Fibroblast of lung (primary cell): ENCODE measurements around the gene PANK4. TPM values are rescaled to one million over a fixed set of nuclear protein-coding genes. Genes with fewer than 3 reads are reported as not detected.

Source experiments
- DNase-seq, 2 donors: peaks; one replicate each; pipeline versions ENCODE4 v3.0.0 to v3.0.0-alpha.2; 2010; ENCODE audit warnings: low read depth in 2 of 2
- H2AFZ ChIP-seq: 2 replicates; pipeline ENCODE4 v1.5.1; 2012; ENCODE audit warnings: low read length, control low read depth, inconsistent platforms
- H3K27ac ChIP-seq: 2 replicates; pipeline ENCODE4 v1.5.1; 2011; ENCODE audit warnings: low read length, control low read depth; ENCODE audit not compliant: insufficient read depth
- H3K27me3 ChIP-seq: 2 replicates; pipeline ENCODE4 v1.5.1; 2011; ENCODE audit warnings: mild to moderate bottlenecking, low read length; ENCODE audit not compliant: control insufficient read depth, insufficient read depth
- H3K36me3 ChIP-seq: 2 replicates; pipeline ENCODE4 v1.5.1; 2011; ENCODE audit warnings: low read length; ENCODE audit not compliant: control insufficient read depth, insufficient read depth
- H3K4me1 ChIP-seq: 2 replicates; pipeline ENCODE4 v1.5.1; 2011; ENCODE audit warnings: low read length; ENCODE audit not compliant: control insufficient read depth, insufficient read depth; ENCODE audit errors: extremely low read depth
- H3K4me2 ChIP-seq: 2 replicates; pipeline ENCODE4 v1.5.1; 2011; ENCODE audit warnings: low read length, control low read depth; ENCODE audit not compliant: insufficient read depth; ENCODE audit errors: extremely low read depth
- H3K4me3 ChIP-seq, 4 experiments: fragments of 200-600 bp in 1 of 4; sonication (generic) in 1 of 4; replicated peaks in 1 of 4; 2 replicates each; pipeline ENCODE4 v1.5.1; 2011 to 2016; ENCODE audit warnings: low read length in 4 of 4, low read depth in 3 of 4, mild to moderate bottlenecking in 3 of 4, control low read depth in 2 of 4, inconsistent platforms in 1 of 4, mixed read lengths in 1 of 4; ENCODE audit not compliant: insufficient read depth in 1 of 4; ENCODE audit errors: control extremely low read depth in 1 of 4
- H3K79me2 ChIP-seq: 2 replicates; pipeline ENCODE4 v1.5.1; 2012; ENCODE audit warnings: mild to moderate bottlenecking, low read length, inconsistent platforms; ENCODE audit not compliant: control insufficient read depth, insufficient read depth
- H3K9ac ChIP-seq: 2 replicates; pipeline ENCODE4 v1.5.1; 2011; ENCODE audit warnings: mild to moderate bottlenecking, low read length, control low read depth; ENCODE audit not compliant: insufficient read depth
- H3K9me3 ChIP-seq: 2 replicates; pipeline ENCODE4 v1.5.1; 2012; ENCODE audit warnings: low read depth, low read length; ENCODE audit not compliant: control insufficient read depth, insufficient read depth
- H4K20me1 ChIP-seq: 2 replicates; pipeline ENCODE4 v1.5.1; 2011; ENCODE audit warnings: low read length; ENCODE audit not compliant: control insufficient read depth, insufficient read depth; ENCODE audit errors: extremely low read depth
- EZH2 ChIP-seq: IDR thresholded peaks from 2 replicates; pipeline ENCODE4 v1.5.1; 2012; ENCODE audit warnings: low read length, control low read depth, mild to moderate bottlenecking; ENCODE audit errors: missing control alignments
- polyA plus RNA-seq, 2 donors: library from polyadenylated mRNA; depleted of rRNA in 1 of 2; stranded (reverse) in 1 of 2; unstranded in 1 of 2; fragments of >200 nt; gene quantifications; 2 replicates each; pipeline ENCODE4 v1.2.1, GENCODE V29; 2011 to 2012; ENCODE audit warnings: missing spikeins in 1 of 2
- total RNA-seq: library from RNA; depleted of rRNA; stranded (reverse); fragments of >200 nt; gene quantifications from 2 replicates; pipeline ENCODE4 v1.2.1, GENCODE V29; 2014
- TF ChIP-seq, protein P1 (sequence below), 2 donors: IDR thresholded peaks in 1 of 2; conservative IDR thresholded peaks in 1 of 2; 1 replicate in 1 of 2; 2 replicates in 1 of 2; pipeline ENCODE4 v1.5.1; 2011 to 2012; ENCODE audit warnings: low read length in 2 of 2, control low read depth in 1 of 2, inconsistent platforms in 1 of 2, low read depth in 1 of 2, mild to moderate bottlenecking in 1 of 2

PANK4 gene
- total and polyA plus RNA-seq, 2 donors (not counting 1 experiment from before 2014, with no cell fraction given): 8.5 to 17.0 TPM

- Histone ChIP-seq H3K27ac (no peak overlapping the region), H2AFZ (no peak overlapping the region), H4K20me1 (no peaks in the 10 kb centered on the region), H3K4me2 (no peak overlapping the region), H3K9ac (no peak overlapping the region), H3K9me3 (no peaks in the 10 kb centered on the region), H3K4me1 (peaks cover 6% of the 10 kb centered on the region), H3K36me3 (peaks cover 3% of the 10 kb centered on the region), H3K27me3 (peaks cover 23% of the 10 kb centered on the region), H3K4me3 (no peak overlapping the region), H3K79me2 (no peaks in the 10 kb centered on the region)
- no peak for TF ChIP-seq EZH2
- TF ChIP-seq, protein P1, sequence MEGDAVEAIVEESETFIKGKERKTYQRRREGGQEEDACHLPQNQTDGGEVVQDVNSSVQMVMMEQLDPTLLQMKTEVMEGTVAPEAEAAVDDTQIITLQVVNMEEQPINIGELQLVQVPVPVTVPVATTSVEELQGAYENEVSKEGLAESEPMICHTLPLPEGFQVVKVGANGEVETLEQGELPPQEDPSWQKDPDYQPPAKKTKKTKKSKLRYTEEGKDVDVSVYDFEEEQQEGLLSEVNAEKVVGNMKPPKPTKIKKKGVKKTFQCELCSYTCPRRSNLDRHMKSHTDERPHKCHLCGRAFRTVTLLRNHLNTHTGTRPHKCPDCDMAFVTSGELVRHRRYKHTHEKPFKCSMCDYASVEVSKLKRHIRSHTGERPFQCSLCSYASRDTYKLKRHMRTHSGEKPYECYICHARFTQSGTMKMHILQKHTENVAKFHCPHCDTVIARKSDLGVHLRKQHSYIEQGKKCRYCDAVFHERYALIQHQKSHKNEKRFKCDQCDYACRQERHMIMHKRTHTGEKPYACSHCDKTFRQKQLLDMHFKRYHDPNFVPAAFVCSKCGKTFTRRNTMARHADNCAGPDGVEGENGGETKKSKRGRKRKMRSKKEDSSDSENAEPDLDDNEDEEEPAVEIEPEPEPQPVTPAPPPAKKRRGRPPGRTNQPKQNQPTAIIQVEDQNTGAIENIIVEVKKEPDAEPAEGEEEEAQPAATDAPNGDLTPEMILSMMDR (conservative IDR thresholded peaks at IDR 0.05 in 1 of 2, IDR thresholded peaks at IDR 0.05 in 1 of 2; ENCODE audit: low read depth in 1 of 2, low read length in 2 of 2): no peak
- DNase-seq: no peak
Measured at GRCh38 chr1:2506007-2506860, 20.2 kb downstream of the PANK4 start.

DNA sequence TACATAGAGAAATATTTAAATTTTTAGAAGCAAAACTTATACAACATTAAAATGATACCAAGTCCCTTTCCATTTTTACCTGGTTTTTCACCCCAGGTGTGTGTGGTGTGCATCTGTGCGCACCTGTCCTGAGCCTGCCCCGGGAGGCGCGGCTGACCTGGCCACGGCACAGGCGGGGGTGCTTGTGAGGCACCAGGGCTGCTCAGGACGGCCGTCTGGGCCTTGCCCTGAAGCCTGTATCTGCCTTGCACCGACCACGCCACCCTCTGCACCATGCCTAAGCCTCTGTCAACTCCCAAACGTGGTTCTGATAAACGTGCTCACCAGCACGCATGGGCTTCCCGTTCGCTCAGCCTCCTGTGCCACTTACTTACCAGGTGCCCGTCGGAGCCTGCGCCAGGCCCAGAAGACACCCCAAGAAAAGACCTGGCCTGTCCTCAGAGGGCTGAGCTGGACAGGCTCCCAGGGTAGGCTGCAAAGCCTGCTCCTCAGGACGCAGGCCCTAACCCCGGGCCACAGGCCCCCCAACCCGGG, 20.9 kb downstream of the PANK4 start:
- Histone ChIP-seq H3K9ac (no peak overlapping the region), H3K4me2 (no peak overlapping the region), H3K27me3 (peaks cover 23% of the 10 kb centered on the region), H3K4me1 (peaks cover 6% of the 10 kb centered on the region), H3K79me2 (no peaks in the 10 kb centered on the region), H2AFZ (no peak overlapping the region), H3K27ac (no peak overlapping the region), H3K36me3 (peaks cover 3% of the 10 kb centered on the region), H4K20me1 (no peaks in the 10 kb centered on the region), H3K4me3 (no peak overlapping the region), H3K9me3 (no peaks in the 10 kb centered on the region)
- no peak for DNase-seq
- TF ChIP-seq, protein P1 (conservative IDR thresholded peaks at IDR 0.05 in 1 of 2, IDR thresholded peaks at IDR 0.05 in 1 of 2; ENCODE audit: low read depth in 1 of 2, low read length in 2 of 2): no peak
- TF ChIP-seq EZH2: no peak

- peaks cover 23% of the 10 kb centered on the region for H3K27me3 ChIP-seq
- H3K36me3 ChIP-seq: peaks cover 3% of the 10 kb centered on the region
- peaks cover 6% of the 10 kb centered on the region for H3K4me1 ChIP-seq
- no peak for TF ChIP-seq EZH2
- TF ChIP-seq, protein P1 (conservative IDR thresholded peaks at IDR 0.05 in 1 of 2, IDR thresholded peaks at IDR 0.05 in 1 of 2; ENCODE audit: low read depth in 1 of 2, low read length in 2 of 2): no peak
- DNase-seq: no peak
- H3K27ac ChIP-seq: no peak overlapping the region
- no peaks in the 10 kb centered on the region for H4K20me1 ChIP-seq
- H3K4me2 ChIP-seq: no peak overlapping the region
- no peak overlapping the region for H3K9ac ChIP-seq
- no peak overlapping the region for H3K4me3 ChIP-seq
- no peaks in the 10 kb centered on the region for H3K9me3 ChIP-seq
- no peaks in the 10 kb centered on the region for H3K79me2 ChIP-seq
- H2AFZ ChIP-seq: no peak overlapping the region
Measured at GRCh38 chr1:2504949-2505272, 21.5 kb downstream of the PANK4 start.
